Neuronal stem cell (in vitro differentiated cells): ENCODE data around the gene RBPJ.

Source experiments
- DNase-seq: peaks from one replicate; pipeline ENCODE4 v3.0.0-alpha.2; 2013; ENCODE audit warnings: low spot score
- H2AFZ ChIP-seq: one replicate; pipeline ENCODE4 v1.6.1; 2013; ENCODE audit warnings: mild to moderate bottlenecking, low read length, inconsistent platforms
- H2AK5ac ChIP-seq: 2 replicates; pipeline ENCODE4 v1.6.1; 2013; ENCODE audit warnings: low read depth, mild to moderate bottlenecking, inconsistent platforms, low read length, moderate library complexity, mixed read lengths
- H2BK120ac ChIP-seq: 2 replicates; pipeline ENCODE4 v1.6.1; 2013; ENCODE audit warnings: low read depth, mild to moderate bottlenecking, inconsistent platforms, low read length, moderate library complexity, mixed read lengths
- H2BK12ac ChIP-seq: one replicate; pipeline ENCODE4 v1.6.1; 2013; ENCODE audit warnings: low read length, inconsistent platforms
- H2BK15ac ChIP-seq: 2 replicates; pipeline ENCODE4 v1.6.1; 2013; ENCODE audit warnings: mild to moderate bottlenecking, low read length, inconsistent platforms, mixed read lengths
- H2BK5ac ChIP-seq: one replicate; pipeline ENCODE4 v1.6.1; 2013; ENCODE audit warnings: inconsistent platforms, mild to moderate bottlenecking, low read length, moderate library complexity
- H3K14ac ChIP-seq: one replicate; pipeline ENCODE4 v1.6.1; 2013; ENCODE audit warnings: low read length, inconsistent platforms
- H3K18ac ChIP-seq: 2 replicates; pipeline ENCODE4 v1.6.1; 2013; ENCODE audit warnings: low read length, inconsistent platforms
- H3K23ac ChIP-seq: 2 replicates; pipeline ENCODE4 v1.6.1; 2013; ENCODE audit warnings: low read depth, mild to moderate bottlenecking, mixed read lengths, low read length, inconsistent platforms; ENCODE audit not compliant: poor library complexity
- H3K27ac ChIP-seq: replicated peaks from 3 replicates; pipeline ENCODE4 v1.5.1; 2013; ENCODE audit warnings: low read length, inconsistent platforms
- H3K27me3 ChIP-seq, 3 experiments: 2 replicates each; pipeline ENCODE4 v1.6.1; 2013; ENCODE audit warnings: low read length in 3 of 3, mild to moderate bottlenecking in 2 of 3, inconsistent platforms in 1 of 3, low read depth in 1 of 3, mixed read lengths in 1 of 3, moderate library complexity in 1 of 3; ENCODE audit not compliant: control insufficient read depth in 3 of 3, insufficient read depth in 3 of 3
- H3K36me3 ChIP-seq, 2 donors: replicated peaks in 1 of 2; 2 replicates each; pipeline ENCODE4 v1.6.1; 2013; ENCODE audit warnings: low read length in 2 of 2; ENCODE audit not compliant: control insufficient read depth in 2 of 2, insufficient read depth in 2 of 2
- H3K4ac ChIP-seq: 2 replicates; pipeline ENCODE4 v1.6.1; 2013; ENCODE audit warnings: inconsistent platforms, mild to moderate bottlenecking, low read length, moderate library complexity
- H3K4me1 ChIP-seq, 2 donors: 1 replicate in 1 of 2; 2 replicates in 1 of 2; pipeline ENCODE4 v1.6.1; 2013; ENCODE audit warnings: low read length in 2 of 2, low read depth in 1 of 2; ENCODE audit not compliant: control insufficient read depth in 2 of 2, insufficient read depth in 1 of 2
- H3K4me2 ChIP-seq: one replicate; pipeline ENCODE4 v1.6.1; 2013; ENCODE audit warnings: mild to moderate bottlenecking, low read length, inconsistent platforms; ENCODE audit not compliant: insufficient read depth, poor library complexity, severe bottlenecking
- H3K4me3 ChIP-seq, 2 donors: 2 replicates each; pipeline ENCODE4 v1.5.1; 2013; ENCODE audit warnings: low read length in 2 of 2, mild to moderate bottlenecking in 2 of 2, inconsistent platforms in 1 of 2, moderate library complexity in 1 of 2
- H3K79me1 ChIP-seq: one replicate; pipeline ENCODE4 v1.6.1; 2013; ENCODE audit warnings: low read depth, mild to moderate bottlenecking, inconsistent platforms, low read length, moderate library complexity
- H3K9ac ChIP-seq: one replicate; pipeline ENCODE4 v1.6.1; 2013; ENCODE audit warnings: mild to moderate bottlenecking, low read depth, low read length, inconsistent platforms; ENCODE audit not compliant: poor library complexity
- H3K9me3 ChIP-seq, 2 donors: replicated peaks in 1 of 2; 2 replicates each; pipeline versions ENCODE3 to v1.6.1; 2013; ENCODE audit warnings: low read length in 2 of 2, mild to moderate bottlenecking in 2 of 2, inconsistent platforms in 1 of 2, low read depth in 1 of 2, mixed read lengths in 1 of 2, moderate library complexity in 1 of 2; ENCODE audit not compliant: control insufficient read depth in 2 of 2, insufficient read depth in 1 of 2
- H4K8ac ChIP-seq: one replicate; pipeline ENCODE4 v1.6.1; 2013; ENCODE audit warnings: low read depth, mild to moderate bottlenecking, inconsistent platforms, low read length, moderate library complexity
- H4K91ac ChIP-seq: one replicate; pipeline ENCODE4 v1.6.1; 2013; ENCODE audit warnings: low read length, low read depth, mild to moderate bottlenecking, inconsistent platforms; ENCODE audit not compliant: poor library complexity
- WGBS, 2 donors: extraction: QIAGEN DNeasy Blood & Tissue Kit; methylation state at CpG; one replicate each; pipeline ENCODE4 v1.1.7; 2013; ENCODE audit warnings: missing lambda C conversion rate in 2 of 2, mixed read lengths in 1 of 2; ENCODE audit not compliant: insufficient read length in 2 of 2, insufficient replicate concordance in 1 of 2; ENCODE audit errors: extremely low coverage in 2 of 2; 5-methylcytosine and 5-hydroxymethylcytosine counted together

RBPJ gene

GRCh38 chr4:26412381-26413372, 91.9 kb downstream of the RBPJ start:
- DNase-seq = no peak
- no peak overlapping the region for H4K91ac ChIP-seq
- peaks cover 3 to 65% of the 10 kb centered on the region in 2 donors for H3K36me3 ChIP-seq
- no peaks in the 10 kb centered on the region for H3K79me1 ChIP-seq
- H2BK15ac ChIP-seq = no peak overlapping the region
- H2BK120ac ChIP-seq = no peak overlapping the region
- H3K27me3 ChIP-seq = no peaks in the 10 kb centered on the region
- H3K14ac ChIP-seq = no peak overlapping the region
- no peak overlapping the region for H3K4me2 ChIP-seq
- no peak overlapping the region for H2BK12ac ChIP-seq
- H2AK5ac ChIP-seq = no peak overlapping the region
- WGBS, 2 donors = no CpG with 5 or more reads among the region's 7 CpGs
- H3K9ac ChIP-seq = no peak overlapping the region
- H3K4me3 ChIP-seq = no peak overlapping the region
- no peak overlapping the region for H2BK5ac ChIP-seq
- peaks cover 0 to 3% of the 10 kb centered on the region in 2 donors for H3K9me3 ChIP-seq
- H3K23ac ChIP-seq = no peak overlapping the region
- H3K27ac ChIP-seq = no peak overlapping the region
- H2AFZ ChIP-seq = no peak overlapping the region
- no peaks in the 10 kb centered on the region for H3K4me1 ChIP-seq
- H3K18ac ChIP-seq = no peak overlapping the region
- H3K4ac ChIP-seq = no peak overlapping the region
- no peak overlapping the region for H4K8ac ChIP-seq

GRCh38 chr4:26413582-26413981, 92.8 kb downstream of the RBPJ start:
- Histone ChIP-seq H3K18ac (no peak overlapping the region), H2AFZ (no peak overlapping the region), H2BK120ac (no peak overlapping the region), H3K27me3 (no peaks in the 10 kb centered on the region), H3K27ac (no peak overlapping the region), H3K23ac (no peak overlapping the region), H4K91ac (no peak overlapping the region), H2BK12ac (no peak overlapping the region), H3K36me3 (peaks cover 3 to 56% of the 10 kb centered on the region in 2 donors), H3K9me3 (no peaks in the 10 kb centered on the region), H3K4me1 (no peaks in the 10 kb centered on the region), H2BK15ac (no peak overlapping the region), H3K4ac (no peak overlapping the region), H3K14ac (no peak overlapping the region), H4K8ac (no peak overlapping the region), H3K4me3 (no peak overlapping the region), H2AK5ac (no peak overlapping the region), H3K9ac (no peak overlapping the region), H3K79me1 (no peaks in the 10 kb centered on the region), H2BK5ac (no peak overlapping the region), H3K4me2 (no peak overlapping the region)
- no CpG with 5 or more reads among the region's 3 CpGs for WGBS, 2 donors
- no peak for DNase-seq

- H3K79me1 ChIP-seq = no peaks in the 10 kb centered on the region
- no CpG with 5 or more reads among the region's 1 CpG for WGBS, 2 donors
- H3K14ac ChIP-seq = no peak overlapping the region
- no peak overlapping the region for H2BK12ac ChIP-seq
- H2AK5ac ChIP-seq = no peak overlapping the region
- no peaks in the 10 kb centered on the region for H3K4me1 ChIP-seq
- no peak overlapping the region for H3K4ac ChIP-seq
- H4K8ac ChIP-seq = no peak overlapping the region
- H3K36me3 ChIP-seq = peaks cover 2 to 64% of the 10 kb centered on the region in 2 donors
- no peak overlapping the region for H3K9ac ChIP-seq
- no peak overlapping the region for H2BK5ac ChIP-seq
- peaks cover 0 to 4% of the 10 kb centered on the region in 2 donors for H3K9me3 ChIP-seq
- no peak overlapping the region for H3K23ac ChIP-seq
- H2BK120ac ChIP-seq = no peak overlapping the region
- no peak overlapping the region for H3K4me3 ChIP-seq
- H2AFZ ChIP-seq = no peak overlapping the region
- no peaks in the 10 kb centered on the region for H3K27me3 ChIP-seq
- DNase-seq = no peak
- no peak overlapping the region for H3K18ac ChIP-seq
- H3K4me2 ChIP-seq = no peak overlapping the region
- H4K91ac ChIP-seq = no peak overlapping the region
- H2BK15ac ChIP-seq = no peak overlapping the region
- H3K27ac ChIP-seq = no peak overlapping the region
Measured at GRCh38 chr4:26418107-26418506, 97.3 kb downstream of the RBPJ start.

- H3K9me3 ChIP-seq = peaks cover 0 to 4% of the 10 kb centered on the region in 2 donors
Measured at GRCh38 chr4:26418850-26419249, 98.0 kb downstream of the RBPJ start.

More at GRCh38 chr4:26418850-26419249, 98.0 kb downstream of the RBPJ start:
- H3K4me3 ChIP-seq = no peak overlapping the region
- H2AK5ac ChIP-seq = no peak overlapping the region
- H4K8ac ChIP-seq = no peak overlapping the region
- no peak overlapping the region for H3K18ac ChIP-seq
- H3K79me1 ChIP-seq = no peaks in the 10 kb centered on the region
- H2BK12ac ChIP-seq = no peak overlapping the region
- DNase-seq = no peak
- no peak overlapping the region for H4K91ac ChIP-seq
- no peak overlapping the region for H3K4ac ChIP-seq
- no peak overlapping the region for H3K4me2 ChIP-seq
- no peaks in the 10 kb centered on the region for H3K4me1 ChIP-seq
- no peak overlapping the region for H3K27ac ChIP-seq
- no peaks in the 10 kb centered on the region for H3K27me3 ChIP-seq
- H2BK15ac ChIP-seq = no peak overlapping the region
- no peak overlapping the region for H2AFZ ChIP-seq
- whole genome bisulfite sequencing, 2 donors = no CpG with 5 or more reads among the region's 9 CpGs
- H2BK5ac ChIP-seq = no peak overlapping the region
- H2BK120ac ChIP-seq = no peak overlapping the region
- no peak overlapping the region for H3K9ac ChIP-seq
- H3K14ac ChIP-seq = no peak overlapping the region
- peaks cover 2 to 69% of the 10 kb centered on the region in 2 donors for H3K36me3 ChIP-seq
- H3K23ac ChIP-seq = peak overlapping the region; percentile 55
